ENCODE results near the gene TES.
"Not testable (repeated sequence)": the region's sequence is repeated elsewhere in the genome, so short reads cannot be mapped to it uniquely, and the experiment has no call there.

The TES gene, protein sequence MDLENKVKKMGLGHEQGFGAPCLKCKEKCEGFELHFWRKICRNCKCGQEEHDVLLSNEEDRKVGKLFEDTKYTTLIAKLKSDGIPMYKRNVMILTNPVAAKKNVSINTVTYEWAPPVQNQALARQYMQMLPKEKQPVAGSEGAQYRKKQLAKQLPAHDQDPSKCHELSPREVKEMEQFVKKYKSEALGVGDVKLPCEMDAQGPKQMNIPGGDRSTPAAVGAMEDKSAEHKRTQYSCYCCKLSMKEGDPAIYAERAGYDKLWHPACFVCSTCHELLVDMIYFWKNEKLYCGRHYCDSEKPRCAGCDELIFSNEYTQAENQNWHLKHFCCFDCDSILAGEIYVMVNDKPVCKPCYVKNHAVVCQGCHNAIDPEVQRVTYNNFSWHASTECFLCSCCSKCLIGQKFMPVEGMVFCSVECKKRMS

DNA sequence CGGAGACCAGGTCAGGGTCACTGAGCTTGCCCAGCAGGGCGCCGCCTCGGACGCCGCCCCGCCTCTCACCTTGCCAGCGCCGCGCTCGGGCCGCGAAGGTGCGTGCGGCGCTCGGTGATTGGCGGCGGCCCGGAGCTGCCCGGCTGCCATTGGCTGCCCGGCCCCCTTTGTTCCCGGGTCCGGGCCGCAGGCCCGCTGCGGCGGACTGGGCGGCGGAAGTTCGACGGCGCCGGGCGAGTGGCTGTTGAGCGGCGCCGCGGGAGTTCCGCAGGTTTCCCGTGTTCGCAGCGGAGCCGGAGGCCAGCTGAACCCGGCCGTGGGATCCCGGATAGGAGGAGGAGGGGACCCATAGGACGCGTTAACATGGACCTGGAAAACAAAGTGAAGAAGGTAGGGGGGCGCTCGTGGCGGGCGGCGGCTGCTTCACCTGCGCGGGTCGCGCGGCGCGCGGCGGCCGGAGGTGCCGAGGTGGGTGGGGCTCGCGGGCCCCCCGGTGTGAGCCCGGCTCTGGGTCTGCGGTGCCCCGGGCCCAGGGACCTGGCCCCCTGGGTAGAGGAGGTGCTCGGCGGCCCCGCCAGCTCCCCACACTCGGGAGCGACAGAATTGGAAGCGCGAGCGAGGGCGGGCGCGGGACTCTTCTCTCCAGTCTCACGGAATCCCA, at the start of gene TES:
TSS of gene TES (plus strand) at position 195 of the 661 bp plus-strand sequence. CDS start at position 364, 169 bp downstream.
- no peak for FAIRE-seq

DNA sequence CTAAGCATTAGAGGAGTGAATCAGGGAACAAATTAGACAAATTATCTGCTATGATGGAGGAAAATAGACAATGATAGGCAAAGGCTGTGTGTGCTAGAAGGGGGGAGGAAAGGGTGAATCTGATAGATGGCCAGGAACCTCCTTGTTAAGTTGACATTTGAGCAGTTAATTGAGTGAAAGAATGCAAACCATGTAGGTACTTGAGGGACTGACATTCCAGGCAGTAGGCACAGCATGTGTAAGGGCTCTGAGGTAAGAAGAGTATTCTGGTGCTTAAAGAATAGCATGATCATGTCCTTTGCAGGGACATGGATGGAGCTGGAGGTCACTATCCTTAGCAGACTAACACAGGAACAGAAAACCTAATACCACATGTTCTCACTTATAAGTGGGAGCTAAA, 48.6 kb upstream of the TES start:
- FAIRE-seq (no peak), DNase-seq (ENCODE audit: insufficient read length, low spot score) (no peak)

More for the DNA sequence above, at the start of gene TES:
- peak; percentile 10 for DNase-seq (ENCODE audit: insufficient read length, low spot score)

- no peak for FAIRE-seq
- DNase-seq (ENCODE audit: insufficient read length, low spot score) = no peak
Measured at GRCh38 chr7:116162254-116162653, 48.1 kb upstream of the TES start.

DNA sequence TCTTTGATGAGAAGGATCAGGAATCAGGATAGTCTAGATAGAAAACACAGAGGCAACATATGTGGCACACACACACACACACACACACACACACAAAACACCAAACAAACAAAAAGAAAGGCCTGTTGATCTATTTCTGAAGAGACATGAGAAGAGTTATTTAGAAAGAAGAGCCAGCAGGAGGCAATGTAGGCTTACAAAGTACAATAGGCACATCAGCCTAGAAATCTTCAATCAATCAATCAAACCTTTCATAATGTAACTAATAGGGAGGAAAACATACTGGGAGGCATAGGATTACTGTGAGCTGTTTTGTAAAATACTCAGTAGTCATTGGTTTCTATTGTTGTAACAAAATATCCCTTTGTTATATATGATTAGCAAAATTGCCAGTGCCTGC, 47.3 kb upstream of the TES start:
- FAIRE-seq (no peak), DNase-seq (ENCODE audit: insufficient read length, low spot score) (no peak)

GRCh38 chr7:116164552-116165306, 45.6 kb upstream of the TES start:
- DNase-seq (ENCODE audit: insufficient read length, low spot score) (no peak), FAIRE-seq (no peak)

GRCh38 chr7:116165717-116166116, 44.6 kb upstream of the TES start:
- DNase-seq (ENCODE audit: insufficient read length, low spot score) (no peak), FAIRE-seq (no peak)

GRCh38 chr7:116166156-116166555, 44.2 kb upstream of the TES start:
- FAIRE-seq (no peak), DNase-seq (ENCODE audit: insufficient read length, low spot score) (no peak)

DNA sequence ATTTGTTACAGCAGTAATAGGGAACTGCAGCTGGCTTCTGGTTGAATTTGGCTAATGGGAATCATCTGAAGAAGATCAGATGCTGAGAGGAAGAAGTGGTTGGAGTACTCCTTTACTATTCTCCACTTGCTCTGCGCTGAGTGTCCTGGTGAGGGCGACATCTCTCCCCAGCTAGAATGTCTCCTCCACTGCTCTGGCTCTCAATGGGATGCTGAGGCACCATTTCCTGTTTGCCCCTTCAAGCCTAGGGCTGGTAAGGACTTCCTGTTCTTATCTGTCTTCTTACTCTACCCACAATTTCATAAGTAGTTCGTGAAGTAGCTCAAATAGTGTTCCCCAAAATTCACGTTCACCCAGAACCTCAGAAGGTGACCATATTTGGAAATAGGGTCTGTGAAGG, 43.2 kb upstream of the TES start:
- FAIRE-seq (no peak), DNase-seq (ENCODE audit: insufficient read length, low spot score) (no peak)

GRCh38 chr7:116169060-116169459, 41.3 kb upstream of the TES start:
- DNase-seq (ENCODE audit: insufficient read length, low spot score) (no peak), FAIRE-seq (no peak)

DNA sequence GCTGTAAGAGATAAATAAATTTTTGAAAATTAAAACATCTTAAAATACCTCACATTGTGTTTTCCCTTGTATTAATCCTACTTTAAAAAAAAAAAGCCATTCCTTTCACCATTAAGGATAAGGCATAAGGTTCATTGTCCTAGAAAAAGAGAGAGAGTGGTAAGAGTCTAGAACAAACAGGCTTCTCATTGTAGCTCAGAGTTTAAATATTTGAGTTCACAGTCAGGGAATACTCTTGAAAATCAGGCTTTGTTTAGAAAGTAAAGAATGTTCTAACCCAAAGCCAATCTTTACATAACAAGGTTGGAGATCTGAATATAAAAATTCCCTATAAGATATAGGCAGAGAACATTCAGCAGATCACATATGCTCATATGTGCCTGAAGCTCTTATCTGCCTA, 40.2 kb upstream of the TES start:
- DNase-seq (ENCODE audit: insufficient read length, low spot score) (no peak), FAIRE-seq (no peak)

- DNase-seq (ENCODE audit: insufficient read length, low spot score) = no peak
- no peak for FAIRE-seq
Measured at GRCh38 chr7:116171094-116171493, 39.2 kb upstream of the TES start.

DNA sequence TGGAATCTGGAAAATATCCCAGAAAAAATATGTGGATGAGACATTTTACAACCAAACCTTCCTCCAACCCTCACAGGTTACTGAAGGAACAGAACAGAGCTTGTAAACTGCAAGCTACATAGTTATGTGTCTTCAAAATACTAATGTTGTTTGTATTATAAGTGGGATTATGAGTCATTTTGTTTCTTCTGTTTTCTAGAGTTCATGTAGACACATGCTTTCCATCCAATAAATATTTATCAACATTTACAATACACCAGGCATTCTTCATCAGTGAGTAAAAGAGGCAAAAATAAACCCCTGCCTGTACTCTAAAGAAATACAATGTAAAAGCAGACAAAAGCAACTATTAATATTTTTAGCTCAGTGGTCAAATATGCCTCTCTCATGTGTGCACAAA, 38.0 kb upstream of the TES start:
- DNase-seq (ENCODE audit: insufficient read length, low spot score) (no peak), FAIRE-seq (no peak)

DNA sequence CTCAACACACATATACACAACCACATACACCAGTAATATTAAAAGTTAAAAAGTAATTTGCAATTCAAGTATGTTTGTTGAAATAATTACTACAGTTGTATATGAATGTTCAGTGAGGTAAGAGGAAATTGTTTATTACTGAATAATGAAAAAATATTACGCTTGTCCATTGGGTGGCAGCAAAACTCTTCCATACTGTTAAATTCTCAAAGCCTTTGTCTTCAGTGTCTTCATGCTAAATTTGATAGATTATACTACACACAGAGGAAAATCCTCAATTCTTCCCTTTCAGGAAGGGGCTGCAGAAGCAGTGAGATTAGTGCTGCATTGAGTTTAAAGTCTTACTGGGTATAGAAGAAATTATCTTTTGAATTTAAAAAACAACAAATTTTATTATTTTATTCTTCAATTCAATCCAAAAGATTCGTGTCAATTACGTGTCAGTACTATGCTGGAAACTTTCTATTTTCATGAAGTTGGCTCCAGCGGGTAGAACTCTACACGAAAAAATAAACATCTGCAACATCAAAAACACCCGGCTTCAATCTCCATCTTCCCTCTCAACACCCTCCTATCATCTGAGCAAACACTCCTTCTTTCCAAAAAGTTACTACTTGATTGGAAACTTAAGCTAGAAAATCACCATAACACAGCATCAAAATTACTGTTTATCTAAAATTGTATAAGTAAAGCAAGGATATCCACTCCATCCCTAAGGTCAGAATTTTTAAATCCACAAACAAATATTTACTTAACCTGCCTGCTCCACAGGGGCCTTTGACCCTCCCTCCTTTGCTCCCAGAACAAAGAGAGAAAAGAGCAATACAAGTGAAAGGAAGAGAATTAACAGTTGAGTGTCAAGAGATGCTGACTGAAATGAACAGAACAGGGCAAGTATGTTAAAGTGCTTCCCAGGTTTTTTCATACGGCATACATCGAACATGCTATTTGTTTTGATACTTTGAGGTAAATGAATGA, 37.0 kb upstream of the TES start:
- DNase-seq (ENCODE audit: insufficient read length, low spot score) (peak; percentile 4), FAIRE-seq (no peak)

DNA sequence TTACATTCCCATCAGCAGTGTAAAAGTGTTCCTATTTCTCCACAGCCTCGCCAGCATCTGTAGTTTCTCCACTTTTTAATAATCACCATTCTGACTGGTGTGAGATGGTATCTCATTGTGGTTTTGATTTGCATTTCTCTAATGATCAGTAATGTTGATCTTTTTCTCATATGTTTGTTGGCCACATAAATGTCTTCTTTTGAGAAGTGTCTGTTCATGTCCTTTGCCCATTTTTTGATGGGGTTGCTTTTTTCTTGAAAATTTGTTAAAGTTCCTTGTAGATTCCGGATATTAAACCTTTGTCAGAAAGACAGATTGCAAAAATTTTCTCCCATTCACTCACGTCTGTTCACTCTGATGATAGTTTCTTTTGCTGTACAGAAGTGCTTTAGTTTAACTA, 35.2 kb upstream of the TES start:
- not testable (repeated sequence) for DNase-seq (ENCODE audit: insufficient read length, low spot score); FAIRE-seq

DNA sequence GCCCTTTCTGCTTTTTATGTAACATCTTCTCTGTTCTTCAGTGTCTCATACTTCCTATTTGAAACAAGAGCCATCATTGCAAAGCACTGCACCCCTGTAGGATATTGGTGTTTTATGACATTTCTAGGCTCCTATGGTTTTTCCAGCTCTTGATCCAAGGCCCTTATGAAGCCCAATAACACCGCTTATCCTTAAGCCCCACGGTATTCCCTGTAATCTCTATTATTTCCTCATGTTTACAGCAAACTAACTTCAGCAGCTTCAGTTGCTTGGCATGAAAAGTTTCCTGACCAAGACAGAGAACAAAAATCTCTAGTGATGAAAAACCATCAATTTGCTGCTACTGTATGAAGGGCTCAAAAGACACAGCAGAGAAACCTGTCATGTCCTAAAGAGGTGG, 34.1 kb upstream of the TES start:
- FAIRE-seq = no peak
- no peak for DNase-seq (ENCODE audit: insufficient read length, low spot score)

GRCh38 chr7:116177009-116177408, 33.3 kb upstream of the TES start:
- peak; percentile 25 for DNase-seq (ENCODE audit: insufficient read length, low spot score)
- FAIRE-seq = no peak

DNA sequence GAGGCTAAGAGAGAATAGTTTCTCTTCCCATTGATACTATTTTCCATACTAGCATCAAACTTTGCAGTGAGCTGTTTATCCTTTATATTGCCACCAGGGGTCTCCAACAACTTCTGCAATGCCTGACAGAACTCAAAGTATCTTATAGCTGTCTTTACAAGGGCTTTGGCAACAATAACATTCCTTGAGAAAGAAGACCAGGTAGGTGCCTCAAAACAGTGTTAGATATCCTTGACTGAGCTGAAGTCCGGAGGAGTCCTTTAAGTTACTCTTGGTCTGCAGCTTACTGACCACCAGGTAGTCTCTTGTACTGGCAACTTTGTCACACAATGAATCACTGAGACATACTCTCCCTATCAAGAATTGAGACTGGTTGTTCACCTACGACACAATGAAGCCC, 30.0 kb upstream of the TES start:
- no peak for FAIRE-seq

DNA sequence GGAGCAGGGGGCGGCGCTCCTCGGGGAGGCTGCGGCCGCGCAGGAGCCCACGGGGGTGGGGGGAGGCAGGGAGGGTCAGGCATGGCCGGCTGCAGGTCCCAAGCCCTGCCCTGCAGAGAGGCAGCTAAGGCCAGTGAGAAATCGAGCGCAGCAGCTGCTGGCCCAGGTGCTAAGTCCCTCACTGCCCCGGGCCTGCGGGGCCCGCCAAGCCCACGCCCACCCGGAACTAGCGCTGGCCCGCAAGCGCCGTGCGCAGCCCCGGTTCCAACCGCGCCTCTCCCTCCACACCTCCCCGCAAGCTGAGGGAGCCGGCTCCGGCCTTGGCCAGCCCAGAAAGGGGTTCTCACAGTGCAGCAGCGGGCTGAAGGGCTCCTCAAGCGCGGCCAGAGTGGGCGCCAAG, 28.3 kb upstream of the TES start:
- no peak for FAIRE-seq
- no peak for DNase-seq (ENCODE audit: insufficient read length, low spot score)

More for the DNA sequence above, 30.0 kb upstream of the TES start:
- peak; percentile 43 for DNase-seq (ENCODE audit: insufficient read length, low spot score)

GRCh38 chr7:116185450-116185849, 24.9 kb upstream of the TES start:
- FAIRE-seq (no peak), DNase-seq (ENCODE audit: insufficient read length, low spot score) (no peak)

GRCh38 chr7:116185956-116186355, 24.4 kb upstream of the TES start:
- no peak for DNase-seq (ENCODE audit: insufficient read length, low spot score)
- FAIRE-seq = no peak
